ENCODE data around the gene IQGAP1. TPM values are rescaled to one million over a fixed set of nuclear protein-coding genes. Genes with fewer than 3 reads are reported as not detected.

The IQGAP1 gene
- total and polyA plus RNA-seq, 9 of the 15 experiments (the other 6 are each of a cell fraction or from before 2014, with no cell fraction given), result 37.6 to 143 (median 77.7) TPM

DNA sequence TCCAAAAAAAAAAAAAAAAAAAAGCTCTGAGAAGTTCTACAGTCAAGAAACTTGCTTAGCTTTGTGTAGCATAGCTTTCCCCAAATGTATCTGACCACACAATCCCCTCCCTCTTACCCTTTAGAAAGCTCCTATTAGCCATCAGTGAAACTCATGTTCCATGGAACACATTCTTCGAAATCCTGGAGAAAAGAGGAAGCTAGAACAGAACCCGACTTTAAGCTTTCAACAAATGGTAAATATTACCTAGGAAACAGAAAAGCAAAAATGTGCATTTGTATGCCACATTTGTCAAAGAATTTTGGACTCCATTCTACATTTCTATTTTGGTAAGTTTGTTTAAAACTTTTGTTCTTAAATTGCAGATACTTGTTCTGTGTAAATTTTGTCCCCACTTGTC lies 124.2 kb downstream of the IQGAP1 start (continued):
- TF ChIP-seq ZNF655 (CRISPR knock-in tag; IDR thresholded peaks at IDR 0.05), result no peak
- TF ChIP-seq TCF7 (IDR thresholded peaks at IDR 0.05; ENCODE audit: borderline replicate concordance), result no peak
- no peak for TF ChIP-seq ZNF77 (CRISPR knock-in tag; IDR thresholded peaks at IDR 0.05)
- TF ChIP-seq FOXM1 (IDR thresholded peaks at IDR 0.05; ENCODE audit: low read depth), result no peak
- TF ChIP-seq FOXM1 (CRISPR knock-in tag; IDR thresholded peaks at IDR 0.05; ENCODE audit: low read depth), result no peak
- TF ChIP-seq ZNF121 (CRISPR knock-in tag; conservative IDR thresholded peaks at IDR 0.05), result no peak
- TF ChIP-seq CXXC5 (CRISPR knock-in tag; IDR thresholded peaks at IDR 0.05), result no peak
- TF ChIP-seq, protein P1, sequence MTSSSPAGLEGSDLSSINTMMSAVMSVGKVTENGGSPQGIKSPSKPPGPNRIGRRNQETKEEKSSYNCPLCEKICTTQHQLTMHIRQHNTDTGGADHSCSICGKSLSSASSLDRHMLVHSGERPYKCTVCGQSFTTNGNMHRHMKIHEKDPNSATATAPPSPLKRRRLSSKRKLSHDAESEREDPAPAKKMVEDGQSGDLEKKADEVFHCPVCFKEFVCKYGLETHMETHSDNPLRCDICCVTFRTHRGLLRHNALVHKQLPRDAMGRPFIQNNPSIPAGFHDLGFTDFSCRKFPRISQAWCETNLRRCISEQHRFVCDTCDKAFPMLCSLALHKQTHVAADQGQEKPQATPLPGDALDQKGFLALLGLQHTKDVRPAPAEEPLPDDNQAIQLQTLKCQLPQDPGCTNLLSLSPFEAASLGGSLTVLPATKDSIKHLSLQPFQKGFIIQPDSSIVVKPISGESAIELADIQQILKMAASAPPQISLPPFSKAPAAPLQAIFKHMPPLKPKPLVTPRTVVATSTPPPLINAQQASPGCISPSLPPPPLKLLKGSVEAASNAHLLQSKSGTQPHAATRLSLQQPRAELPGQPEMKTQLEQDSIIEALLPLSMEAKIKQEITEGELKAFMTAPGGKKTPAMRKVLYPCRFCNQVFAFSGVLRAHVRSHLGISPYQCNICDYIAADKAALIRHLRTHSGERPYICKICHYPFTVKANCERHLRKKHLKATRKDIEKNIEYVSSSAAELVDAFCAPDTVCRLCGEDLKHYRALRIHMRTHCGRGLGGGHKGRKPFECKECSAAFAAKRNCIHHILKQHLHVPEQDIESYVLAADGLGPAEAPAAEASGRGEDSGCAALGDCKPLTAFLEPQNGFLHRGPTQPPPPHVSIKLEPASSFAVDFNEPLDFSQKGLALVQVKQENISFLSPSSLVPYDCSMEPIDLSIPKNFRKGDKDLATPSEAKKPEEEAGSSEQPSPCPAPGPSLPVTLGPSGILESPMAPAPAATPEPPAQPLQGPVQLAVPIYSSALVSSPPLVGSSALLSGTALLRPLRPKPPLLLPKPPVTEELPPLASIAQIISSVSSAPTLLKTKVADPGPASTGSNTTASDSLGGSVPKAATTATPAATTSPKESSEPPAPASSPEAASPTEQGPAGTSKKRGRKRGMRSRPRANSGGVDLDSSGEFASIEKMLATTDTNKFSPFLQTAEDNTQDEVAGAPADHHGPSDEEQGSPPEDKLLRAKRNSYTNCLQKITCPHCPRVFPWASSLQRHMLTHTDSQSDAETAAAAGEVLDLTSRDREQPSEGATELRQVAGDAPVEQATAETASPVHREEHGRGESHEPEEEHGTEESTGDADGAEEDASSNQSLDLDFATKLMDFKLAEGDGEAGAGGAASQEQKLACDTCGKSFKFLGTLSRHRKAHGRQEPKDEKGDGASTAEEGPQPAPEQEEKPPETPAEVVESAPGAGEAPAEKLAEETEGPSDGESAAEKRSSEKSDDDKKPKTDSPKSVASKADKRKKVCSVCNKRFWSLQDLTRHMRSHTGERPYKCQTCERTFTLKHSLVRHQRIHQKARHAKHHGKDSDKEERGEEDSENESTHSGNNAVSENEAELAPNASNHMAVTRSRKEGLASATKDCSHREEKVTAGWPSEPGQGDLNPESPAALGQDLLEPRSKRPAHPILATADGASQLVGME (CRISPR knock-in tag; IDR thresholded peaks at IDR 0.05), result no peak
- TF ChIP-seq KDM5B (IDR thresholded peaks at IDR 0.05; ENCODE audit: insufficient replicate concordance, low read depth, low read length), result no peak
- TF ChIP-seq MECOM (CRISPR knock-in tag; IDR thresholded peaks at IDR 0.05), result no peak
